H1 (cell line): ENCODE measurements around the gene OR52K1. TPM values are rescaled to one million over a fixed set of nuclear protein-coding genes. Genes with fewer than 3 reads are reported as not detected.

Experiments
- CTCF ChIA-PET: fragments of 300-600 bp; sonication (Branson Sonifier 250); formaldehyde crosslinking; loops from one replicate; lab custom pipeline; 2021; ENCODE audit not compliant: partially characterized antibody; lab: Charles Lee
- POLR2A ChIA-PET: fragments of 300-600 bp; sonication (Branson Sonifier 250); formaldehyde crosslinking; loops from one replicate; lab custom pipeline; 2021; ENCODE audit warnings: inconsistent platforms; ENCODE audit not compliant: partially characterized antibody; lab: Charles Lee
- DNase-seq, 2 experiments: peaks; one replicate each; pipeline versions ENCODE4 v3.0.0 to v3.0.0-alpha.2; 2010 to 2022; ENCODE audit warnings: low spot score in 2 of 2, low read depth in 1 of 2, mixed read lengths in 1 of 2
- FAIRE-seq: peaks from 2 replicates; lab custom pipeline; 2011; peaks lifted over from hg19 to GRCh38; lab: Jason Lieb, UNC
- H2AFZ ChIP-seq: 2 replicates; pipeline ENCODE4 v1.8.1; 2012; ENCODE audit warnings: low read length, inconsistent platforms
- H2AK5ac ChIP-seq: 2 replicates; pipeline ENCODE4 v1.6.1; 2013; ENCODE audit warnings: low read depth, low read length
- H2BK120ac ChIP-seq: replicated peaks from 2 replicates; pipeline ENCODE3; 2013; ENCODE audit warnings: low read depth, low read length, inconsistent platforms
- H2BK12ac ChIP-seq: 2 replicates; pipeline ENCODE4 v1.6.1; 2013; ENCODE audit warnings: low read depth, low read length
- H2BK15ac ChIP-seq: 2 replicates; pipeline ENCODE4 v1.6.1; 2013; ENCODE audit warnings: low read length
- H2BK20ac ChIP-seq: 2 replicates; pipeline ENCODE4 v1.6.1; 2013; ENCODE audit warnings: low read length
- H2BK5ac ChIP-seq: 2 replicates; pipeline ENCODE4 v1.6.1; 2013; ENCODE audit warnings: low read depth, low read length
- H3K14ac ChIP-seq: 2 replicates; pipeline ENCODE4 v1.6.1; 2013; ENCODE audit warnings: inconsistent platforms; ENCODE audit not compliant: insufficient read length
- H3K18ac ChIP-seq: 2 replicates; pipeline ENCODE4 v1.6.1; 2013; ENCODE audit warnings: low read length; ENCODE audit errors: extremely low read depth
- H3K23ac ChIP-seq: 2 replicates; pipeline ENCODE4 v1.6.1; 2013; ENCODE audit warnings: inconsistent platforms; ENCODE audit not compliant: insufficient read length
- H3K23me2 ChIP-seq: 2 replicates; pipeline ENCODE4 v1.6.1; 2013; ENCODE audit warnings: low read depth, low read length
- H3K27ac ChIP-seq: 2 replicates; pipeline ENCODE4 v1.6.1; 2011; ENCODE audit warnings: low read depth, low read length, inconsistent platforms
- H3K27me3 ChIP-seq, 4 experiments: replicated peaks in 1 of 4; 1 replicate in 1 of 4; 2 replicates in 3 of 4; pipeline versions ENCODE4 v1.6.1 to v1.8.1; 2011 to 2013; ENCODE audit warnings: low read length in 3 of 4, mild to moderate bottlenecking in 3 of 4, inconsistent platforms in 2 of 4, mixed read lengths in 2 of 4, moderate library complexity in 1 of 4; ENCODE audit not compliant: control insufficient read depth in 3 of 4, insufficient read depth in 3 of 4; ENCODE audit errors: extremely low read depth in 1 of 4
- H3K36me3 ChIP-seq, 4 experiments: 2 replicates each; pipeline versions ENCODE4 v1.6.1 to v1.8.1; 2011 to 2013; ENCODE audit warnings: mild to moderate bottlenecking in 4 of 4, low read length in 3 of 4, moderate library complexity in 2 of 4, control low read depth in 1 of 4, inconsistent platforms in 1 of 4; ENCODE audit not compliant: insufficient read depth in 4 of 4, control insufficient read depth in 2 of 4
- H3K4ac ChIP-seq: replicated peaks from 2 replicates; pipeline ENCODE3; 2013; ENCODE audit warnings: low read length, low read depth, mixed read lengths, inconsistent platforms; ENCODE audit not compliant: insufficient read length
- H3K4me1 ChIP-seq, 4 experiments: replicated peaks in 1 of 4; 1 replicate in 1 of 4; 2 replicates in 3 of 4; pipeline versions ENCODE4 v1.6.1 to v1.8.1; 2011 to 2013; ENCODE audit warnings: low read length in 3 of 4, inconsistent platforms in 2 of 4, mixed read lengths in 1 of 4; ENCODE audit not compliant: insufficient read depth in 4 of 4, control insufficient read depth in 3 of 4
- H3K4me2 ChIP-seq, 2 experiments: 2 replicates each; pipeline versions ENCODE4 v1.6.1 to v1.8.1; 2011 to 2013; ENCODE audit warnings: low read depth in 2 of 2, low read length in 2 of 2, control low read depth in 1 of 2, inconsistent platforms in 1 of 2, mild to moderate bottlenecking in 1 of 2; ENCODE audit not compliant: insufficient read depth in 1 of 2
- H3K4me3 ChIP-seq, 4 experiments: fragments of 200-600, 300-600 bp in 1 of 4; sonication (generic), shearing (Covaris generic), sonication (Bioruptor Twin) in 1 of 4; 2 replicates each; pipeline versions ENCODE4 v1.5.1 to v1.8.1; 2011 to 2016; ENCODE audit warnings: low read length in 4 of 4, low read depth in 3 of 4, control low read depth in 2 of 4, inconsistent platforms in 2 of 4, mild to moderate bottlenecking in 2 of 4, mixed read lengths in 1 of 4, moderate library complexity in 1 of 4; ENCODE audit not compliant: insufficient read depth in 2 of 4; ENCODE audit errors: extremely low read depth in 1 of 4
- H3K56ac ChIP-seq: replicated peaks from 2 replicates; pipeline ENCODE3; 2013; ENCODE audit warnings: low read depth, mild to moderate bottlenecking, mixed read lengths, low read length, inconsistent platforms; ENCODE audit not compliant: insufficient read length
- H3K79me1 ChIP-seq: 2 replicates; pipeline ENCODE4 v1.6.1; 2013; ENCODE audit warnings: low read depth, low read length, control low read depth
- H3K79me2 ChIP-seq, 2 experiments: 2 replicates each; pipeline versions ENCODE4 v1.6.1 to v1.8.1; 2012 to 2013; ENCODE audit warnings: low read length in 2 of 2, mild to moderate bottlenecking in 2 of 2, inconsistent platforms in 1 of 2; ENCODE audit not compliant: insufficient read depth in 2 of 2, control insufficient read depth in 1 of 2
- H3K9ac ChIP-seq, 4 experiments: replicated peaks in 1 of 4; 1 replicate in 1 of 4; 2 replicates in 3 of 4; pipeline versions ENCODE4 v1.6.1 to v1.8.1; 2011 to 2013; ENCODE audit warnings: low read depth in 3 of 4, low read length in 3 of 4, control low read depth in 2 of 4, mild to moderate bottlenecking in 2 of 4, moderate library complexity in 2 of 4, inconsistent platforms in 1 of 4; ENCODE audit errors: extremely low read depth in 1 of 4
- H3K9me3 ChIP-seq, 2 experiments: 2 replicates each; pipeline versions ENCODE4 v1.6.1 to v1.8.1; 2012 to 2013; ENCODE audit warnings: mild to moderate bottlenecking in 2 of 2, moderate library complexity in 2 of 2, control low read depth in 1 of 2, inconsistent platforms in 1 of 2, low read depth in 1 of 2, low read length in 1 of 2, mixed read lengths in 1 of 2; ENCODE audit not compliant: insufficient read depth in 2 of 2
- H4K20me1 ChIP-seq, 2 experiments: replicated peaks in 1 of 2; 2 replicates each; pipeline versions ENCODE3 to v1.8.1; 2011 to 2013; ENCODE audit warnings: inconsistent platforms in 2 of 2, low read length in 2 of 2, mild to moderate bottlenecking in 1 of 2; ENCODE audit not compliant: insufficient read depth in 2 of 2, control insufficient read depth in 1 of 2
- H4K5ac ChIP-seq: 2 replicates; pipeline ENCODE4 v1.6.1; 2013; ENCODE audit warnings: low read length, low read depth, mixed read lengths, inconsistent platforms; ENCODE audit not compliant: insufficient read length
- H4K8ac ChIP-seq: 2 replicates; pipeline ENCODE4 v1.8.0; 2013; ENCODE audit warnings: mild to moderate bottlenecking, moderate library complexity, low read length, inconsistent platforms; ENCODE audit not compliant: insufficient read depth; ENCODE audit errors: extremely low read depth
- H4K91ac ChIP-seq: replicated peaks from 2 replicates; pipeline ENCODE3; 2013; ENCODE audit warnings: low read length, mixed read lengths, inconsistent platforms; ENCODE audit not compliant: insufficient read length
- CBX5 ChIP-seq: fragments of 300-800, 300-1000 bp; sonication (generic); IDR thresholded peaks from 2 replicates; pipeline ENCODE4 v1.7.1; 2016; ENCODE audit warnings: antibody characterized with exemption, low read length, low read depth
- CBX8 ChIP-seq: fragments of 300-800, 300-1000 bp; sonication (generic); IDR thresholded peaks from 2 replicates; pipeline ENCODE4 v1.7.1; 2016; ENCODE audit warnings: low read depth, low read length, borderline replicate concordance
- CEBPB ChIP-seq: IDR thresholded peaks from 2 replicates; pipeline ENCODE4 v1.6.1; 2012; ENCODE audit warnings: low read depth, low read length
- CREB1 ChIP-seq: IDR thresholded peaks from 2 replicates; pipeline ENCODE4 v1.6.1; 2012; ENCODE audit warnings: inconsistent platforms
- HDAC2 ChIP-seq, 2 experiments: fragments of 300-600 bp in 1 of 2; sonication (generic) in 1 of 2; IDR thresholded peaks; 2 replicates each; pipeline ENCODE4 v1.6.1; 2011 to 2012; ENCODE audit warnings: low read depth in 2 of 2, low read length in 2 of 2, mild to moderate bottlenecking in 2 of 2, moderate library complexity in 2 of 2, borderline replicate concordance in 1 of 2, inconsistent platforms in 1 of 2
- JUND ChIP-seq: IDR thresholded peaks from 2 replicates; pipeline ENCODE4 v1.6.1; 2011; ENCODE audit warnings: mild to moderate bottlenecking, improper control_type of control experiment, low read length
- KDM1A ChIP-seq: fragments of 200-600, 300-600 bp; sonication (generic); IDR thresholded peaks from 2 replicates; pipeline ENCODE4 v1.7.1; 2016; ENCODE audit warnings: mild to moderate bottlenecking, low read length, borderline replicate concordance
- NRF1 ChIP-seq: IDR thresholded peaks from 2 replicates; pipeline ENCODE4 v1.6.1; 2011; ENCODE audit warnings: mild to moderate bottlenecking, low read depth, low read length, improper control_type of control experiment
- RNF2 ChIP-seq: fragments of 200-900, 300-1000 bp; sonication (generic); IDR thresholded peaks from 2 replicates; pipeline ENCODE4 v1.7.1; 2016; ENCODE audit warnings: borderline replicate concordance, low read depth, mild to moderate bottlenecking, antibody characterized with exemption, low read length; ENCODE audit not compliant: poor library complexity, severe bottlenecking; ENCODE audit errors: missing control alignments
- SIRT6 ChIP-seq: IDR thresholded peaks from one replicate; pipeline ENCODE4 v1.7.1; 2012; ENCODE audit warnings: low read length, inconsistent platforms
- SP1 ChIP-seq: IDR thresholded peaks from 2 replicates; pipeline ENCODE4 v1.6.1; 2011; ENCODE audit warnings: low read depth, low read length
- SP4 ChIP-seq: IDR thresholded peaks from 2 replicates; pipeline ENCODE4 v1.6.1; 2012; ENCODE audit warnings: low read length, inconsistent platforms
- TAF7 ChIP-seq: optimal IDR thresholded peaks from 2 replicates; pipeline ENCODE3; 2011; ENCODE audit warnings: low read depth, mild to moderate bottlenecking, inconsistent platforms, low read length, moderate library complexity, borderline replicate concordance
- ZNF274 ChIP-seq: IDR thresholded peaks from 2 replicates; pipeline ENCODE4 v1.7.0; 2012; ENCODE audit warnings: low read length, borderline replicate concordance; ENCODE audit errors: extremely low read depth
- WGBS, 2 experiments: shearing (Covaris generic) in 1 of 2; methylation state at CpG; one replicate each; pipeline versions ENCODE4 v1.1.6 to v1.1.7; 2013 to 2015; ENCODE audit warnings: low lambda C conversion rate in 2 of 2, mixed read lengths in 2 of 2, inconsistent platforms in 1 of 2, low coverage in 1 of 2, missing lambda C conversion rate in 1 of 2; ENCODE audit not compliant: insufficient replicate concordance in 2 of 2, insufficient coverage in 1 of 2, insufficient read length in 1 of 2; ENCODE audit errors: extremely low coverage in 1 of 2, missing lambda C conversion rate in 1 of 2; 5-methylcytosine and 5-hydroxymethylcytosine counted together
- polyA plus RNA-seq, 7 experiments: library from polyadenylated mRNA; depleted of rRNA in 3 of 7; stranded (reverse) in 5 of 7; unstranded in 2 of 7; fragments of >200 nt in 5 of 7; fragments of 200-250 nt in 2 of 7; gene quantifications; 1 replicate in 5 of 7; 2 replicates in 1 of 7; 4 replicates in 1 of 7; pipeline versions ENCODE4 v1.2.1 to v1.2.3, GENCODE V29; 2011 to 2013; ENCODE audit warnings: missing spikeins in 2 of 7, mixed read lengths in 2 of 7
- total RNA-seq: library from RNA; stranded (reverse); fragmentation: NEBNext Ultra II Directional; extraction: Animal tissue kit (Norgen Biotek cat#: 25700); gene quantifications from 2 replicates; pipeline ENCODE4 v1.2.1, GENCODE V29; 2021

The OR52K1 gene
- total and polyA plus RNA-seq, 2 of the 8 experiments (the other 6 are each of a cell fraction or from before 2014, with no cell fraction given): not detected

DNA sequence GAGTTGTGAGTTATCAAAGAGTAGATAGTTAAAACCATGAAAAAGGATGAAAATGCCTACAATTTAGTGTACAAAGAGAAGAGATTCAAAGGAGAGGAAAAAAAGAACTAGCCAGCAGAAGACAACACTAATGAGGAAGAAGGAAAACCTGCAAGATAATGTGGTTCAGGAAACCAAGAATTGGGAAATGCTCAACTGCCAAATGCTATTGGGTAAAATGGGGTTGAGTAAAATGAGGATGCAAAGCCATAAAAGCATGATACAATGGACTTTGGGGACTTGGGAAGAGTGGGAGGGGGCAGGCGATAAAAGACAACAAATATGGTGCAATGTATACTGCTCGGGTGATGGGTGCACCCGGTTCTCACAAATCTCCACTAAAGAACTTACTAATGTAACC lies 40.9 kb upstream of the OR52K1 start:
- FAIRE-seq: no peak

More for the DNA sequence above, 40.9 kb upstream of the OR52K1 start:
- no peak overlapping the region for H3K56ac ChIP-seq
- no peak overlapping the region for H3K23ac ChIP-seq
- H3K18ac ChIP-seq: no peak overlapping the region
- H2AK5ac ChIP-seq: no peak overlapping the region
- POLR2A ChIA-PET: no interaction called here
- H3K27me3 ChIP-seq: no peaks in the 10 kb centered on the region
- H3K9me3 ChIP-seq: no peaks in the 10 kb centered on the region; a peak in 1 of 4 replicates
- H3K23me2 ChIP-seq: no peaks in the 10 kb centered on the region
- H2BK5ac ChIP-seq: no peak overlapping the region
- DNase-seq: no peak
- no peaks in the 10 kb centered on the region for H3K36me3 ChIP-seq
- H2BK120ac ChIP-seq: no peak overlapping the region
- no peak overlapping the region for H3K4me2 ChIP-seq
- CTCF ChIA-PET: no interaction called here
- no peak overlapping the region for H4K91ac ChIP-seq
- H3K27ac ChIP-seq: no peak overlapping the region
- H4K20me1 ChIP-seq: no peaks in the 10 kb centered on the region
- no peaks in the 10 kb centered on the region; a peak in 1 of 7 replicates for H3K4me1 ChIP-seq
- TF ChIP-seq SP4 (no peak), ZNF274 (no peak), RNF2 (no peak), CREB1 (no peak), TAF7 (no peak), SP1 (no peak), HDAC2 (IDR thresholded peaks at IDR 0.05; ENCODE audit: borderline replicate concordance in 1 of 2, low read depth in 2 of 2, low read length in 2 of 2) (no peak), CEBPB (no peak), CBX5 (no peak), JUND (no peak), CBX8 (no peak), SIRT6 (no peak), NRF1 (no peak), KDM1A (no peak)
- WGBS, 2 experiments: 83% methylated on average over 3 of the region's 3 CpGs; no CpG with 5 or more reads in 1 of the 2 experiments
- H2BK12ac ChIP-seq: no peak overlapping the region
- no peak overlapping the region for H2BK20ac ChIP-seq
- no peak overlapping the region for H3K4me3 ChIP-seq
- H4K8ac ChIP-seq: no peak overlapping the region
- H3K14ac ChIP-seq: no peak overlapping the region
- H3K9ac ChIP-seq: no peak overlapping the region
- no peak overlapping the region for H4K5ac ChIP-seq
- no peak overlapping the region for H2BK15ac ChIP-seq
- H3K4ac ChIP-seq: no peak overlapping the region
- H2AFZ ChIP-seq: no peak overlapping the region
- H3K79me1 ChIP-seq: no peaks in the 10 kb centered on the region
- no peaks in the 10 kb centered on the region for H3K79me2 ChIP-seq
